H1 (cell line): ENCODE results near the gene LAMTOR5. TPM values are rescaled to one million over a fixed set of nuclear protein-coding genes. Genes with fewer than 3 reads are reported as not detected.

Experiments used
- CTCF ChIA-PET: fragments of 300-600 bp; sonication (Branson Sonifier 250); formaldehyde crosslinking; loops from one replicate; lab custom pipeline; 2021; ENCODE audit not compliant: partially characterized antibody; lab: Charles Lee
- POLR2A ChIA-PET: fragments of 300-600 bp; sonication (Branson Sonifier 250); formaldehyde crosslinking; loops from one replicate; lab custom pipeline; 2021; ENCODE audit warnings: inconsistent platforms; ENCODE audit not compliant: partially characterized antibody; lab: Charles Lee
- DNase-seq, 2 experiments: peaks; one replicate each; pipeline versions ENCODE4 v3.0.0 to v3.0.0-alpha.2; 2010 to 2022; ENCODE audit warnings: low spot score in 2 of 2, low read depth in 1 of 2, mixed read lengths in 1 of 2
- FAIRE-seq: peaks from 2 replicates; lab custom pipeline; 2011; peaks lifted over from hg19 to GRCh38; lab: Jason Lieb, UNC
- H2AFZ ChIP-seq: 2 replicates; pipeline ENCODE4 v1.8.1; 2012; ENCODE audit warnings: low read length, inconsistent platforms
- H2AK5ac ChIP-seq: 2 replicates; pipeline ENCODE4 v1.6.1; 2013; ENCODE audit warnings: low read depth, low read length
- H2BK120ac ChIP-seq: replicated peaks from 2 replicates; pipeline ENCODE3; 2013; ENCODE audit warnings: low read depth, low read length, inconsistent platforms
- H2BK12ac ChIP-seq: 2 replicates; pipeline ENCODE4 v1.6.1; 2013; ENCODE audit warnings: low read depth, low read length
- H2BK15ac ChIP-seq: 2 replicates; pipeline ENCODE4 v1.6.1; 2013; ENCODE audit warnings: low read length
- H2BK20ac ChIP-seq: 2 replicates; pipeline ENCODE4 v1.6.1; 2013; ENCODE audit warnings: low read length
- H2BK5ac ChIP-seq: 2 replicates; pipeline ENCODE4 v1.6.1; 2013; ENCODE audit warnings: low read depth, low read length
- H3K14ac ChIP-seq: 2 replicates; pipeline ENCODE4 v1.6.1; 2013; ENCODE audit warnings: inconsistent platforms; ENCODE audit not compliant: insufficient read length
- H3K18ac ChIP-seq: 2 replicates; pipeline ENCODE4 v1.6.1; 2013; ENCODE audit warnings: low read length; ENCODE audit errors: extremely low read depth
- H3K23ac ChIP-seq: 2 replicates; pipeline ENCODE4 v1.6.1; 2013; ENCODE audit warnings: inconsistent platforms; ENCODE audit not compliant: insufficient read length
- H3K23me2 ChIP-seq: 2 replicates; pipeline ENCODE4 v1.6.1; 2013; ENCODE audit warnings: low read depth, low read length
- H3K27ac ChIP-seq: 2 replicates; pipeline ENCODE4 v1.6.1; 2011; ENCODE audit warnings: low read depth, low read length, inconsistent platforms
- H3K27me3 ChIP-seq, 4 experiments: replicated peaks in 1 of 4; 1 replicate in 1 of 4; 2 replicates in 3 of 4; pipeline versions ENCODE4 v1.6.1 to v1.8.1; 2011 to 2013; ENCODE audit warnings: low read length in 3 of 4, mild to moderate bottlenecking in 3 of 4, inconsistent platforms in 2 of 4, mixed read lengths in 2 of 4, moderate library complexity in 1 of 4; ENCODE audit not compliant: control insufficient read depth in 3 of 4, insufficient read depth in 3 of 4; ENCODE audit errors: extremely low read depth in 1 of 4
- H3K36me3 ChIP-seq, 4 experiments: 2 replicates each; pipeline versions ENCODE4 v1.6.1 to v1.8.1; 2011 to 2013; ENCODE audit warnings: mild to moderate bottlenecking in 4 of 4, low read length in 3 of 4, moderate library complexity in 2 of 4, control low read depth in 1 of 4, inconsistent platforms in 1 of 4; ENCODE audit not compliant: insufficient read depth in 4 of 4, control insufficient read depth in 2 of 4
- H3K4ac ChIP-seq: replicated peaks from 2 replicates; pipeline ENCODE3; 2013; ENCODE audit warnings: low read length, low read depth, mixed read lengths, inconsistent platforms; ENCODE audit not compliant: insufficient read length
- H3K4me1 ChIP-seq, 4 experiments: replicated peaks in 1 of 4; 1 replicate in 1 of 4; 2 replicates in 3 of 4; pipeline versions ENCODE4 v1.6.1 to v1.8.1; 2011 to 2013; ENCODE audit warnings: low read length in 3 of 4, inconsistent platforms in 2 of 4, mixed read lengths in 1 of 4; ENCODE audit not compliant: insufficient read depth in 4 of 4, control insufficient read depth in 3 of 4
- H3K4me2 ChIP-seq, 2 experiments: 2 replicates each; pipeline versions ENCODE4 v1.6.1 to v1.8.1; 2011 to 2013; ENCODE audit warnings: low read depth in 2 of 2, low read length in 2 of 2, control low read depth in 1 of 2, inconsistent platforms in 1 of 2, mild to moderate bottlenecking in 1 of 2; ENCODE audit not compliant: insufficient read depth in 1 of 2
- H3K4me3 ChIP-seq, 4 experiments: fragments of 200-600, 300-600 bp in 1 of 4; sonication (generic), shearing (Covaris generic), sonication (Bioruptor Twin) in 1 of 4; 2 replicates each; pipeline versions ENCODE4 v1.5.1 to v1.8.1; 2011 to 2016; ENCODE audit warnings: low read length in 4 of 4, low read depth in 3 of 4, control low read depth in 2 of 4, inconsistent platforms in 2 of 4, mild to moderate bottlenecking in 2 of 4, mixed read lengths in 1 of 4, moderate library complexity in 1 of 4; ENCODE audit not compliant: insufficient read depth in 2 of 4; ENCODE audit errors: extremely low read depth in 1 of 4
- H3K56ac ChIP-seq: replicated peaks from 2 replicates; pipeline ENCODE3; 2013; ENCODE audit warnings: low read depth, mild to moderate bottlenecking, mixed read lengths, low read length, inconsistent platforms; ENCODE audit not compliant: insufficient read length
- H3K79me1 ChIP-seq: 2 replicates; pipeline ENCODE4 v1.6.1; 2013; ENCODE audit warnings: low read depth, low read length, control low read depth
- H3K79me2 ChIP-seq, 2 experiments: 2 replicates each; pipeline versions ENCODE4 v1.6.1 to v1.8.1; 2012 to 2013; ENCODE audit warnings: low read length in 2 of 2, mild to moderate bottlenecking in 2 of 2, inconsistent platforms in 1 of 2; ENCODE audit not compliant: insufficient read depth in 2 of 2, control insufficient read depth in 1 of 2
- H3K9ac ChIP-seq, 4 experiments: replicated peaks in 1 of 4; 1 replicate in 1 of 4; 2 replicates in 3 of 4; pipeline versions ENCODE4 v1.6.1 to v1.8.1; 2011 to 2013; ENCODE audit warnings: low read depth in 3 of 4, low read length in 3 of 4, control low read depth in 2 of 4, mild to moderate bottlenecking in 2 of 4, moderate library complexity in 2 of 4, inconsistent platforms in 1 of 4; ENCODE audit errors: extremely low read depth in 1 of 4
- H3K9me3 ChIP-seq, 2 experiments: 2 replicates each; pipeline versions ENCODE4 v1.6.1 to v1.8.1; 2012 to 2013; ENCODE audit warnings: mild to moderate bottlenecking in 2 of 2, moderate library complexity in 2 of 2, control low read depth in 1 of 2, inconsistent platforms in 1 of 2, low read depth in 1 of 2, low read length in 1 of 2, mixed read lengths in 1 of 2; ENCODE audit not compliant: insufficient read depth in 2 of 2
- H4K20me1 ChIP-seq, 2 experiments: replicated peaks in 1 of 2; 2 replicates each; pipeline versions ENCODE3 to v1.8.1; 2011 to 2013; ENCODE audit warnings: inconsistent platforms in 2 of 2, low read length in 2 of 2, mild to moderate bottlenecking in 1 of 2; ENCODE audit not compliant: insufficient read depth in 2 of 2, control insufficient read depth in 1 of 2
- H4K5ac ChIP-seq: 2 replicates; pipeline ENCODE4 v1.6.1; 2013; ENCODE audit warnings: low read length, low read depth, mixed read lengths, inconsistent platforms; ENCODE audit not compliant: insufficient read length
- H4K8ac ChIP-seq: 2 replicates; pipeline ENCODE4 v1.8.0; 2013; ENCODE audit warnings: mild to moderate bottlenecking, moderate library complexity, low read length, inconsistent platforms; ENCODE audit not compliant: insufficient read depth; ENCODE audit errors: extremely low read depth
- H4K91ac ChIP-seq: replicated peaks from 2 replicates; pipeline ENCODE3; 2013; ENCODE audit warnings: low read length, mixed read lengths, inconsistent platforms; ENCODE audit not compliant: insufficient read length
- CEBPB ChIP-seq: IDR thresholded peaks from 2 replicates; pipeline ENCODE4 v1.6.1; 2012; ENCODE audit warnings: low read depth, low read length
- GABPA ChIP-seq: IDR thresholded peaks from 2 replicates; pipeline ENCODE4 v1.6.1; 2011; ENCODE audit warnings: mild to moderate bottlenecking, low read length, moderate library complexity, borderline replicate concordance; ENCODE audit not compliant: insufficient read depth
- HDAC6 ChIP-seq: IDR thresholded peaks from one replicate; pipeline ENCODE4 v1.7.1; 2012; ENCODE audit warnings: low read depth, mild to moderate bottlenecking, inconsistent platforms, low read length, moderate library complexity
- JUN ChIP-seq: IDR thresholded peaks from 2 replicates; pipeline ENCODE4 v1.6.1; 2011; ENCODE audit warnings: low read depth, mild to moderate bottlenecking, improper control_type of control experiment, low read length
- KDM1A ChIP-seq: fragments of 200-600, 300-600 bp; sonication (generic); IDR thresholded peaks from 2 replicates; pipeline ENCODE4 v1.7.1; 2016; ENCODE audit warnings: mild to moderate bottlenecking, low read length, borderline replicate concordance
- KDM5A ChIP-seq: fragments of 200-600 bp; IDR thresholded peaks from 2 replicates; pipeline ENCODE4 v1.7.1; 2012; ENCODE audit warnings: mild to moderate bottlenecking, low read length, inconsistent platforms, mixed read lengths
- POLR2AphosphoS5 ChIP-seq: IDR thresholded peaks from 2 replicates; pipeline ENCODE4 v1.6.1; 2011; ENCODE audit warnings: low read depth, low read length
- SAP30 ChIP-seq: fragments of 300-600 bp; sonication (generic); IDR thresholded peaks from 2 replicates; pipeline ENCODE4 v1.7.1; 2012; ENCODE audit warnings: low read length, moderate library complexity, mild to moderate bottlenecking, inconsistent platforms; ENCODE audit not compliant: insufficient read depth, insufficient replicate concordance
- SIRT6 ChIP-seq: IDR thresholded peaks from one replicate; pipeline ENCODE4 v1.7.1; 2012; ENCODE audit warnings: low read length, inconsistent platforms
- SUZ12 ChIP-seq: fragments of 200-600 bp; sonication (generic); IDR thresholded peaks from 2 replicates; pipeline ENCODE4 v1.6.1; 2012; ENCODE audit warnings: mild to moderate bottlenecking, inconsistent platforms, low read length, moderate library complexity, mixed read lengths
- TAF1 ChIP-seq: IDR thresholded peaks from 2 replicates; pipeline ENCODE4 v1.6.1; 2011; ENCODE audit warnings: mild to moderate bottlenecking, low read depth, low read length
- TBP ChIP-seq: IDR thresholded peaks from 2 replicates; pipeline ENCODE4 v1.6.1; 2011; ENCODE audit warnings: low read depth, low read length, improper control_type of control experiment
- ZNF274 ChIP-seq: IDR thresholded peaks from 2 replicates; pipeline ENCODE4 v1.7.0; 2012; ENCODE audit warnings: low read length, borderline replicate concordance; ENCODE audit errors: extremely low read depth
- WGBS, 2 experiments: shearing (Covaris generic) in 1 of 2; methylation state at CpG; one replicate each; pipeline versions ENCODE4 v1.1.6 to v1.1.7; 2013 to 2015; ENCODE audit warnings: low lambda C conversion rate in 2 of 2, mixed read lengths in 2 of 2, inconsistent platforms in 1 of 2, low coverage in 1 of 2, missing lambda C conversion rate in 1 of 2; ENCODE audit not compliant: insufficient replicate concordance in 2 of 2, insufficient coverage in 1 of 2, insufficient read length in 1 of 2; ENCODE audit errors: extremely low coverage in 1 of 2, missing lambda C conversion rate in 1 of 2; 5-methylcytosine and 5-hydroxymethylcytosine counted together
- polyA plus RNA-seq, 7 experiments: library from polyadenylated mRNA; depleted of rRNA in 3 of 7; stranded (reverse) in 5 of 7; unstranded in 2 of 7; fragments of >200 nt in 5 of 7; fragments of 200-250 nt in 2 of 7; gene quantifications; 1 replicate in 5 of 7; 2 replicates in 1 of 7; 4 replicates in 1 of 7; pipeline versions ENCODE4 v1.2.1 to v1.2.3, GENCODE V29; 2011 to 2013; ENCODE audit warnings: missing spikeins in 2 of 7, mixed read lengths in 2 of 7
- total RNA-seq: library from RNA; stranded (reverse); fragmentation: NEBNext Ultra II Directional; extraction: Animal tissue kit (Norgen Biotek cat#: 25700); gene quantifications from 2 replicates; pipeline ENCODE4 v1.2.1, GENCODE V29; 2021
- TF ChIP-seq, protein P1 (sequence below): IDR thresholded peaks from 2 replicates; pipeline ENCODE4 v1.6.1; 2012; ENCODE audit warnings: inconsistent platforms

The LAMTOR5 gene
- total and polyA plus RNA-seq, 2 of the 8 experiments (the other 6 are each of a cell fraction or from before 2014, with no cell fraction given), result 84.4 to 297 TPM

DNA sequence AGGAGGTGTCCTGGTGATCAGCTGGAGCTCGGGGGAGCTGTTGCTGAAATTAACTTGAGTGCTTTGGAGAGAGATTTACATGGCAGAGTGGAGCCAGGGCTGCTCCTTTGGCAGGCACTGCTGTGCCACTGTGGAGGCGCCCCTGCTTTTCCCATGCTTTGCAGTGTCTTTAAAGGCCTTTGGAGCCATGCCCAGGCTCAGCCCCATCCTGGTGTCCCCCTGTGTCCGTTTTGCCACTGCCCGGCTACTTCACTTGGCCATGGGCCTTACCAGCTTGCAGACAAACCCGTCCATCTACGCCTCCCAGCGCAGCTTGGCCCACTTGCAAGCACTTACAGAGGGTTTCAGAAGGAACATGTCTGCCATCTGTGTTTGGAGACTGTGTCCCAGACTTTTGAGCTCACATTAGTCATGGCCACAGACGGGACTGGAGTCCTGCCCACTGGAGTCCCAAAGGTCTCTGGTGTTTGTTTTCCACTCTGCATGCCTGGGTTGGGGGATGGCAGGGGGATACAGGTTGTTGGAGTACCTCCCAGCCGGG is 18.2 kb upstream of the LAMTOR5 start:
- H4K20me1 ChIP-seq, result no peaks in the 10 kb centered on the region
- H2BK15ac ChIP-seq, result no peak overlapping the region
- no peak overlapping the region for H3K4me2 ChIP-seq
- no peaks in the 10 kb centered on the region for H3K79me2 ChIP-seq
- no peak overlapping the region for H2AK5ac ChIP-seq
- no peaks in the 10 kb centered on the region for H3K23me2 ChIP-seq
- H3K36me3 ChIP-seq, result no peaks in the 10 kb centered on the region
- H3K56ac ChIP-seq, result no peak overlapping the region
- H3K18ac ChIP-seq, result no peak overlapping the region
- H2BK5ac ChIP-seq, result no peak overlapping the region
- H3K9me3 ChIP-seq, result peaks cover 0 to 3% of the 10 kb centered on the region in 2 experiments; a peak in 1 of 4 replicates
- H4K5ac ChIP-seq, result no peak overlapping the region
- ChIA-PET POLR2A (interaction anchor here (0.9 to 1.4 kb wide), 4 partner anchors 9 to 79 kb away, joined by 3 to 4 read pairs (median 3); no protein-coding TSS in a partner anchor), CTCF (interaction anchor here (0.6 to 25.2 kb wide), 10 partner anchors 9 to 320 kb away, joined by 3 to 465 read pairs (median 3); partner anchors contain the start of gene PROK1)
- no peak overlapping the region for H3K4ac ChIP-seq
- H3K14ac ChIP-seq, result no peak overlapping the region
- no peak overlapping the region for H3K23ac ChIP-seq
- H3K9ac ChIP-seq, result no peak overlapping the region
- 85% methylated on average over 9 of the region's 9 CpGs; no CpG with 5 or more reads in 1 of the 2 experiments for WGBS, 2 experiments
- FAIRE-seq (no peak), DNase-seq (no peak)
- H2BK20ac ChIP-seq, result no peak overlapping the region
- peak overlapping the region; percentile 57; the same call in 1 of the 2 replicates for H4K8ac ChIP-seq
- no peaks in the 10 kb centered on the region for H3K79me1 ChIP-seq
- no peaks in the 10 kb centered on the region; a peak in 1 of 7 replicates for H3K4me1 ChIP-seq
- no peak overlapping the region for H3K4me3 ChIP-seq
- no peak overlapping the region for H3K27ac ChIP-seq
- no peak overlapping the region for H4K91ac ChIP-seq
- H2BK12ac ChIP-seq, result no peak overlapping the region
- no peak overlapping the region for H2BK120ac ChIP-seq
- H2AFZ ChIP-seq, result peak overlapping the region; percentile 4; the same call in 1 of the 2 replicates
- H3K27me3 ChIP-seq, result no peaks in the 10 kb centered on the region
- TF ChIP-seq SUZ12 (no peak), HDAC6 (no peak), TBP (no peak), TAF1 (no peak), CEBPB (no peak), SAP30 (no peak), SIRT6 (no peak), POLR2AphosphoS5 (no peak), KDM1A (no peak), GABPA (no peak), KDM5A (no peak), JUN (no peak), ZNF274 (no peak)
- TF ChIP-seq, protein P1, sequence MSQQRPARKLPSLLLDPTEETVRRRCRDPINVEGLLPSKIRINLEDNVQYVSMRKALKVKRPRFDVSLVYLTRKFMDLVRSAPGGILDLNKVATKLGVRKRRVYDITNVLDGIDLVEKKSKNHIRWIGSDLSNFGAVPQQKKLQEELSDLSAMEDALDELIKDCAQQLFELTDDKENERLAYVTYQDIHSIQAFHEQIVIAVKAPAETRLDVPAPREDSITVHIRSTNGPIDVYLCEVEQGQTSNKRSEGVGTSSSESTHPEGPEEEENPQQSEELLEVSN, result no peak
